ENCODE data around the gene SERPINA5.
"Not testable (repeated sequence)": the region's sequence is repeated elsewhere in the genome, so short reads cannot be mapped to it uniquely, and the experiment has no call there.

The SERPINA5 gene

GRCh38 chr14:94632305-94632590, 51.0 kb downstream of the SERPINA5 start:
- no peak for TF ChIP-seq CTCF (IDR thresholded peaks at IDR 0.05; ENCODE audit: low read depth, low read length, missing control alignments)
- in situ Hi-C loops (cut with HindIII; ENCODE audit: low sequenced_read_pairs) = no loop called here
- no peak overlapping the region for H3K4me3 ChIP-seq (ENCODE audit: low read depth, low read length)

GRCh38 chr14:94633121-94633520, 51.9 kb downstream of the SERPINA5 start:
- in situ Hi-C loops (cut with HindIII; ENCODE audit: low sequenced_read_pairs) = no loop called here
- H3K4me3 ChIP-seq (ENCODE audit: low read depth, low read length) = no peak overlapping the region
- no peak for DNase-seq (ENCODE audit: low read depth)
- TF ChIP-seq CTCF (IDR thresholded peaks at IDR 0.05; ENCODE audit: low read depth, low read length, missing control alignments) = no peak

More at GRCh38 chr14:94632305-94632590, 51.0 kb downstream of the SERPINA5 start:
- no peak for DNase-seq (ENCODE audit: low read depth)

- in situ Hi-C loops (cut with HindIII; ENCODE audit: low sequenced_read_pairs) = no loop called here
- DNase-seq (ENCODE audit: low read depth) = no peak
- no peak overlapping the region for H3K4me3 ChIP-seq (ENCODE audit: low read depth, low read length)
- no peak for TF ChIP-seq CTCF (IDR thresholded peaks at IDR 0.05; ENCODE audit: low read depth, low read length, missing control alignments)
Observed at GRCh38 chr14:94635154-94635553, 53.9 kb downstream of the SERPINA5 start.

GRCh38 chr14:94636744-94637412, 55.7 kb downstream of the SERPINA5 start:
- peak; percentile 7 for TF ChIP-seq CTCF (IDR thresholded peaks at IDR 0.05; ENCODE audit: low read depth, low read length, missing control alignments)
- no peak overlapping the region for H3K4me3 ChIP-seq (ENCODE audit: low read depth, low read length)
- no peak for DNase-seq (ENCODE audit: low read depth)
- in situ Hi-C loops (cut with HindIII; ENCODE audit: low sequenced_read_pairs) = no loop called here

GRCh38 chr14:94637814-94638213, 56.6 kb downstream of the SERPINA5 start:
- DNase-seq (ENCODE audit: low read depth); H3K4me3 ChIP-seq (ENCODE audit: low read depth, low read length); in situ Hi-C loops (cut with HindIII; ENCODE audit: low sequenced_read_pairs): not testable (repeated sequence)

- no peak overlapping the region for H3K4me3 ChIP-seq (ENCODE audit: low read depth, low read length)
- no peak for DNase-seq (ENCODE audit: low read depth)
- in situ Hi-C loops (cut with HindIII; ENCODE audit: low sequenced_read_pairs) = no loop called here
- TF ChIP-seq CTCF (IDR thresholded peaks at IDR 0.05; ENCODE audit: low read depth, low read length, missing control alignments) = no peak
Observed at GRCh38 chr14:94638339-94638738, 57.1 kb downstream of the SERPINA5 start.

GRCh38 chr14:94638961-94639817, 58.0 kb downstream of the SERPINA5 start:
- no peak overlapping the region for H3K4me3 ChIP-seq (ENCODE audit: low read depth, low read length)
- no peak for DNase-seq (ENCODE audit: low read depth)
- no peak for TF ChIP-seq CTCF (IDR thresholded peaks at IDR 0.05; ENCODE audit: low read depth, low read length, missing control alignments)
- in situ Hi-C loops (cut with HindIII; ENCODE audit: low sequenced_read_pairs) = no loop called here

Data from astrocyte of the cerebellum (primary cell).